WI38 (cell line): ENCODE results near the gene ANO7.

Source experiments
- H3K4me3 ChIP-seq: 2 replicates; pipeline ENCODE4 v1.5.1; 2011; ENCODE audit warnings: low read depth, mild to moderate bottlenecking, control low read depth, low read length
- CTCF ChIP-seq: IDR thresholded peaks from 2 replicates; pipeline ENCODE4 v1.5.1; 2012; ENCODE audit warnings: low read depth, mild to moderate bottlenecking, control low read depth, low read length

The ANO7 gene

GRCh38 chr2:241185961-241186360 is 2.5 kb upstream of the ANO7 start:
- no peak overlapping the region for H3K4me3 ChIP-seq
- TF ChIP-seq CTCF, result no peak

- TF ChIP-seq CTCF, result no peak
- no peak overlapping the region for H3K4me3 ChIP-seq
Measured at GRCh38 chr2:241187101-241187917, 1.2 kb upstream of the ANO7 start.

- H3K4me3 ChIP-seq, result no peak overlapping the region
- no peak for TF ChIP-seq CTCF
Measured at GRCh38 chr2:241187918-241188234, 601 bp upstream of the ANO7 start.

GRCh38 chr2:241189093-241189855 is 797 bp downstream of the ANO7 start:
- no peak overlapping the region for H3K4me3 ChIP-seq
- no peak for TF ChIP-seq CTCF

- H3K4me3 ChIP-seq, result no peak overlapping the region
- no peak for TF ChIP-seq CTCF
Measured at GRCh38 chr2:241189856-241190201, 1.4 kb downstream of the ANO7 start.

- H3K4me3 ChIP-seq, result no peak overlapping the region
- no peak for TF ChIP-seq CTCF
Measured at GRCh38 chr2:241190291-241190981, 2.0 kb downstream of the ANO7 start.

GRCh38 chr2:241191081-241191480 is 2.6 kb downstream of the ANO7 start:
- no peak overlapping the region for H3K4me3 ChIP-seq
- TF ChIP-seq CTCF, result no peak
